Measurements from ENCODE around the gene PPP1R11. TPM values are rescaled to one million over a fixed set of nuclear protein-coding genes. Genes with fewer than 3 reads are reported as not detected.
"Not testable (repeated sequence)": the region's sequence is repeated elsewhere in the genome, so short reads cannot be mapped to it uniquely, and the experiment has no call there.

Gene PPP1R11
- total RNA-seq, 1 donor: 52.5 TPM

- no peak for TF ChIP-seq CTCF (IDR thresholded peaks at IDR 0.05; ENCODE audit: insufficient read depth, low read length)
- DNase-seq (ENCODE audit: low read depth): no peak
- H3K4me3 ChIP-seq (ENCODE audit: low read depth, low read length): no peak overlapping the region
Observed at GRCh38 chr6:30113841-30114240, 46.8 kb downstream of the PPP1R11 start.

- no peak for DNase-seq (ENCODE audit: low read depth)
- TF ChIP-seq CTCF (IDR thresholded peaks at IDR 0.05; ENCODE audit: insufficient read depth, low read length): peak; percentile 11
Observed at GRCh38 chr6:30116724-30117123, 49.7 kb downstream of the PPP1R11 start.

GRCh38 chr6:30118691-30119090 is 51.7 kb downstream of the PPP1R11 start:
- not testable (repeated sequence) for DNase-seq (ENCODE audit: low read depth); H3K4me3 ChIP-seq (ENCODE audit: low read depth, low read length)

More at GRCh38 chr6:30116724-30117123, 49.7 kb downstream of the PPP1R11 start:
- H3K4me3 ChIP-seq (ENCODE audit: low read depth, low read length): no peak overlapping the region

Small RNA genes within 50 kb of the gene (small RNA-seq; reads per million reads assigned to genes)
- gene RF02218: not detected
- not detected for gene RF02219
- gene RF02220: not detected

Other genes starting within 250 kb of the PPP1R11 start
- not detected in 2 replicates for gene HLA-G, start 239.4 kb upstream of the PPP1R11 start, total RNA-seq (ENCODE audit: low replicate concordance)
- gene HLA-A, start 124.7 kb upstream of the PPP1R11 start, total RNA-seq (ENCODE audit: low replicate concordance): 184 and 391 TPM in 2 replicates
- gene POLR1H, start 5.9 kb upstream of the PPP1R11 start, total RNA-seq (ENCODE audit: low replicate concordance): 11.0 and 18.3 TPM in 2 replicates
- not detected in 2 replicates for gene RNF39, start 8.6 kb downstream of the PPP1R11 start, total RNA-seq (ENCODE audit: low replicate concordance)
- gene TRIM31, start 45.9 kb downstream of the PPP1R11 start, total RNA-seq (ENCODE audit: low replicate concordance): not detected in 2 replicates
- not detected in 2 replicates for gene TRIM40, start 68.9 kb downstream of the PPP1R11 start, total RNA-seq (ENCODE audit: low replicate concordance)
- gene TRIM10, start 94.0 kb downstream of the PPP1R11 start, total RNA-seq (ENCODE audit: low replicate concordance): not detected in 2 replicates
- gene TRIM15, start 96.3 kb downstream of the PPP1R11 start, total RNA-seq (ENCODE audit: low replicate concordance): not detected in 2 replicates
- gene TRIM26, start 146.2 kb downstream of the PPP1R11 start, total RNA-seq (ENCODE audit: low replicate concordance): 32.4 and 41.9 TPM in 2 replicates